ENCODE measurements around the gene SRPRB.

- TF ChIP-seq, protein P1, sequence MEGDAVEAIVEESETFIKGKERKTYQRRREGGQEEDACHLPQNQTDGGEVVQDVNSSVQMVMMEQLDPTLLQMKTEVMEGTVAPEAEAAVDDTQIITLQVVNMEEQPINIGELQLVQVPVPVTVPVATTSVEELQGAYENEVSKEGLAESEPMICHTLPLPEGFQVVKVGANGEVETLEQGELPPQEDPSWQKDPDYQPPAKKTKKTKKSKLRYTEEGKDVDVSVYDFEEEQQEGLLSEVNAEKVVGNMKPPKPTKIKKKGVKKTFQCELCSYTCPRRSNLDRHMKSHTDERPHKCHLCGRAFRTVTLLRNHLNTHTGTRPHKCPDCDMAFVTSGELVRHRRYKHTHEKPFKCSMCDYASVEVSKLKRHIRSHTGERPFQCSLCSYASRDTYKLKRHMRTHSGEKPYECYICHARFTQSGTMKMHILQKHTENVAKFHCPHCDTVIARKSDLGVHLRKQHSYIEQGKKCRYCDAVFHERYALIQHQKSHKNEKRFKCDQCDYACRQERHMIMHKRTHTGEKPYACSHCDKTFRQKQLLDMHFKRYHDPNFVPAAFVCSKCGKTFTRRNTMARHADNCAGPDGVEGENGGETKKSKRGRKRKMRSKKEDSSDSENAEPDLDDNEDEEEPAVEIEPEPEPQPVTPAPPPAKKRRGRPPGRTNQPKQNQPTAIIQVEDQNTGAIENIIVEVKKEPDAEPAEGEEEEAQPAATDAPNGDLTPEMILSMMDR (IDR thresholded peaks at IDR 0.05; ENCODE audit: extremely low read depth in 1 of 2, insufficient read depth in 1 of 2, low read depth in 1 of 2, low read length in 2 of 2): no peak
- TF ChIP-seq POLR2A (IDR thresholded peaks at IDR 0.05; ENCODE audit: low read depth, low read length) (no peak), EZH2 (IDR thresholded peaks at IDR 0.05; ENCODE audit: borderline replicate concordance, low read depth, low read length, severe bottlenecking) (no peak)
Measured at GRCh38 chr3:133824961-133825485, 19.4 kb downstream of the SRPRB start.
